ENCODE results near the gene LMBR1.

LMBR1 gene

DNA sequence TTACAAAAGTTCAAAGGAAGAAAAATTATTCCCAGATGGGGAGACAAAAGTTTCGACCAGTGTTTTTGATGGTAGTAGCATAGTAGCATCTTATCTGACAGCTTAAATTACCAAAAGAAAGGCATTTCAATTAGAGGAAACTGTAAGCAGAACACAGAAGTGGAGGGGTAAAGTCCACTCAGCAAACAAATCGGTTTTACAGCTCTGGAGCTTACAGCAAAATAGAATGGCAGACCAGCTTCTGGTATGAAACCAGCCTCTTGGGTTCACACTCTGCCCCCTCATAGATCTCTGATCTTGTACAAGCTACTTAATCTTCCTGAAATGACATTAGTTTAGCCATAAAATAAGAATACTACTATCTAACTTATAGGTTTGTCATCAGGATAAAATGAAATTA, 133.8 kb downstream of the LMBR1 start:
- H3K4me1 Mint-ChIP-seq (ENCODE audit: low read depth) = peaks cover 8% of the 10 kb centered on the region
- peaks cover 81% of the 10 kb centered on the region for H3K36me3 Mint-ChIP-seq (ENCODE audit: low read depth)
- H3K4me3 Mint-ChIP-seq = no peak overlapping the region
- no peak overlapping the region for H3K27ac Mint-ChIP-seq
- H3K9me3 Mint-ChIP-seq = peaks cover 12% of the 10 kb centered on the region
- DNase-seq = no peak
- no peaks in the 10 kb centered on the region for H3K27me3 Mint-ChIP-seq

GRCh38 chr7:156754201-156754600, 138.8 kb downstream of the LMBR1 start:
- peaks cover 10% of the 10 kb centered on the region for H3K4me1 Mint-ChIP-seq (ENCODE audit: low read depth)
- H3K27ac Mint-ChIP-seq = peak overlapping the region; percentile 67
- DNase-seq = no peak
- H3K4me3 Mint-ChIP-seq = no peak overlapping the region
- no peaks in the 10 kb centered on the region for H3K27me3 Mint-ChIP-seq
- no peaks in the 10 kb centered on the region for H3K9me3 Mint-ChIP-seq
- peaks cover 45% of the 10 kb centered on the region for H3K36me3 Mint-ChIP-seq (ENCODE audit: low read depth)

DNA sequence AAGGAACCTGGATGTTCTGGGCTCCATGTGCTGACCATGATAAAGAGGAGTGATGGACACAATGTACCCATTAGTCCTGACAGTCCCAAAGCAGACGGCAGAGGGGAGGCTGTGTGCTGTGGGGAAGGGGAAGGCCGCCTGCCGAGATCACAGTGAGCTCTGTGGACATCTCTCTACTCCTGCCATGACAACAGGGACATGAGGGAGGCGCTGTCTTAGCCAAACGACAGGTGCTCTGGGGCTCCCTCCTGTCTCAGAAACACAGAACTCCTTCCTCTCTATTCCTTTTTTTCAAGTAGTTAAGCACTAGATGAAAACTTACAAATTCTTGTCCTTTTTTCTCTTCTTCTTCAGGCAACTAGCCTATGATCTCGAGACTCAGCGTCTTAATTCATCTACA, 139.4 kb downstream of the LMBR1 start:
- Mint-ChIP-seq H3K36me3 (ENCODE audit: low read depth) (peaks cover 44% of the 10 kb centered on the region), H3K4me3 (no peak overlapping the region), H3K27ac (peak overlapping the region; percentile 67)

DNA sequence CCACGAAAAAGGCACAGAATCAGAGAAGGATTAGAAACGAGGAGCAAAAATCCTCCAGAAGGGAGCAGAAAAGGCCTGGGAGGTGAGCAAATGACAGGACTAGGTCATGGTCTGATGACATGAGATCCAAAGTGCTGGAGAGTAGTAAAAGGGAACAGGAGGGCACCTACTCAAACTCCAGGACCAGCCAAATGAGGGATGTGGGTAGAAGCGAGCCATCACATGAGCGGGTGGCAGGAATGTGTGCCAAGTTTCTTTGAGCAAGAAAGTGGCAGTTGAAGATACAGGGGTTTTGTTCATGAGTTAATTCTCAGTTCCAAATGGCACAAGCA, 139.8 kb downstream of the LMBR1 start:
- no peaks in the 10 kb centered on the region for H3K27me3 Mint-ChIP-seq
- no peak overlapping the region for H3K27ac Mint-ChIP-seq
- peaks cover 40% of the 10 kb centered on the region for H3K36me3 Mint-ChIP-seq (ENCODE audit: low read depth)
- peaks cover 12% of the 10 kb centered on the region for H3K4me1 Mint-ChIP-seq (ENCODE audit: low read depth)
- no peak overlapping the region for H3K4me3 Mint-ChIP-seq
- H3K9me3 Mint-ChIP-seq = no peaks in the 10 kb centered on the region
- no peak for DNase-seq

More for the DNA sequence above, 139.4 kb downstream of the LMBR1 start:
- Mint-ChIP-seq H3K9me3 (no peaks in the 10 kb centered on the region), H3K27me3 (no peaks in the 10 kb centered on the region), H3K4me1 (ENCODE audit: low read depth) (peaks cover 12% of the 10 kb centered on the region)
- no peak for DNase-seq

DNA sequence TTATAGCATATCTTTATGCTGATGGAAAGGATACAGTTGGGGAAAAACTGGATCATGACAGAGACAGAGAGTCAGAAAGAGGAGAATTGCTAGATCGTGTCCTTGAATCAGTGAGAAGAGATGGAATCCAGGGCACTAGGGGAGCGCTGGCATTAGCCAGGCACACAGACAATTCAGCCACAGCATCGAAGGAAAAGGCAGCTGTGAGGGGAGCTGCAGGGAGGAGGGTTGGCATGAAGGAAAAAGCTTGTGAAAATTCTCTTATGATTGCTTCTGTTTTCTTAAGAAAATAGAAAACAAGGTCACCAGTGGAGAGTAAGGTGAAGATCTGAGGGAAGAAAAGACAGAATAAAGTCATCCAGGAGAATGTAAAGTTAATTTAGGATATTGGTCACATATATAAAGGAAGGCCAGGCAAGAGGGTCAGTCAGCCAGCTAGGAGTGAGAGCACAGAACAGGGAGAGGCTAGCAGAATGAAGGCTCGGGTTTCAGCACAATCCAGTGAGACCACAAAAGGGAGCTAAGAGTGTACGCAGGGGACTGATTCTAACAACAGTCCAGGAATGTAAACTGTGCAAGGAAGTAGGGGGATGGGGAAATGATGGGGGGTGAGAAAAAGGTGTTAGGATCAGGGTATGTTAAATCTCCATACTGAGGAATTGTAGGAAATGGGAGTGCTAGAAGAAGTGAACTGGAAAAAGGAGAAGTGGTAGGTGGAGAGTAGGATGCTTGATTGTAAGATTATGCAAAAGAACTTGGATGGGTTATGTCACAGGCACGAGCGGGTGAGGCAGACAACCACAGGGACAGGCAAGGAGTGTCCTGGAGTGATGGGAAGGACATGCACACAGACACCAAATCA, 140.4 kb downstream of the LMBR1 start:
- Mint-ChIP-seq H3K27me3 (no peaks in the 10 kb centered on the region), H3K36me3 (ENCODE audit: low read depth) (peaks cover 34% of the 10 kb centered on the region), H3K4me1 (ENCODE audit: low read depth) (peaks cover 12% of the 10 kb centered on the region), H3K4me3 (no peak overlapping the region), H3K9me3 (no peaks in the 10 kb centered on the region), H3K27ac (no peak overlapping the region)
- DNase-seq = no peak

GRCh38 chr7:156751319-156751718, 141.7 kb downstream of the LMBR1 start:
- peaks cover 24% of the 10 kb centered on the region for H3K36me3 Mint-ChIP-seq (ENCODE audit: low read depth)
- DNase-seq = no peak

DNA sequence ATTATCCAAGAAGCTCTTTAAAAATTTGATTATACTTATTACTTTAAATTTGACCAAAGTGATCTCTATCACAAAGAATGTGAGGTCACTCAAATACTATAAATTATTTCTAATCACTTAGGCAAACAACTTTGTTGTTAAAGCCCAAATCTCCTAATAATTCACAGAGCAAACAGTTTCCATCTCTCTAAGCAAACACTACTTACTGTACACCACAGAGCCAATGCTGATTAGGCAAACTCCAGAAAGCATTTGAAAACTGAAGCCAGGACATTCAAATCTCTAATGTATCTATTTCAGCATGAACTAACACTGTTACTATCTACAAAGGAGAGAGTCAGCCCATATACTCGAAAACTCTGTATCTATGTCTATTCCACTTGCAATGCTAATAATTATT, 145.3 kb downstream of the LMBR1 start:
- no peak overlapping the region for H3K27ac Mint-ChIP-seq
- H3K4me3 Mint-ChIP-seq = no peak overlapping the region
- H3K9me3 Mint-ChIP-seq = no peaks in the 10 kb centered on the region
- no peaks in the 10 kb centered on the region for H3K27me3 Mint-ChIP-seq
- H3K4me1 Mint-ChIP-seq (ENCODE audit: low read depth) = peaks cover 9% of the 10 kb centered on the region
- H3K36me3 Mint-ChIP-seq (ENCODE audit: low read depth) = peaks cover 32% of the 10 kb centered on the region
- DNase-seq = no peak

More at GRCh38 chr7:156751319-156751718, 141.7 kb downstream of the LMBR1 start:
- Mint-ChIP-seq H3K4me1 (ENCODE audit: low read depth) (peaks cover 16% of the 10 kb centered on the region), H3K27me3 (no peaks in the 10 kb centered on the region), H3K27ac (no peak overlapping the region), H3K4me3 (peak overlapping the region; percentile 34), H3K9me3 (no peaks in the 10 kb centered on the region)

DNA sequence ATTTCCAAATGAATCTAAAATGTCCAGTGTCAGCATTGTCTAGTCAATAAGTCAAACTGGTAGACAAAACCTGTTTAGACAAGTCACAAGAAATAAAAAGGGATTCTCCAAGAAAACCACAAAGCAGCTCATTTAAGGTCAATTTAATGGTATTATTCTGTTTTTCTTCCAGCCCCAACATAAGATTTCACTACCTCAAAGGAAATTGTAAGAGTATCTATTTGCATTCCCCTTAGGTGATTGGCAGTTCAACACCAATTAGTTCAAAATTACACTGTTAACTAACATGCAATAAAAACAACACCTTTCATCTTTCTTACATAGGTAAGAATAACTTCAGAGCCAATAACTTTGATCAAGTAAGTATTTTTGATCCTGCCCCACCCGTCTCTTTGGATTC, 146.1 kb downstream of the LMBR1 start:
- Mint-ChIP-seq H3K27me3 (no peaks in the 10 kb centered on the region), H3K4me1 (ENCODE audit: low read depth) (peaks cover 9% of the 10 kb centered on the region), H3K4me3 (no peak overlapping the region), H3K36me3 (ENCODE audit: low read depth) (peaks cover 40% of the 10 kb centered on the region), H3K9me3 (no peaks in the 10 kb centered on the region), H3K27ac (no peak overlapping the region)
- DNase-seq = no peak

GRCh38 chr7:156739596-156739995, 153.4 kb downstream of the LMBR1 start:
- Mint-ChIP-seq H3K27me3 (no peaks in the 10 kb centered on the region), H3K9me3 (peaks cover 16% of the 10 kb centered on the region), H3K36me3 (ENCODE audit: low read depth) (peaks cover 78% of the 10 kb centered on the region), H3K4me1 (ENCODE audit: low read depth) (no peaks in the 10 kb centered on the region), H3K27ac (no peak overlapping the region), H3K4me3 (no peak overlapping the region)
- no peak for DNase-seq

- Mint-ChIP-seq H3K27ac (no peak overlapping the region), H3K9me3 (peaks cover 30% of the 10 kb centered on the region), H3K4me3 (no peak overlapping the region), H3K36me3 (ENCODE audit: low read depth) (peaks cover 83% of the 10 kb centered on the region), H3K4me1 (ENCODE audit: low read depth) (no peaks in the 10 kb centered on the region), H3K27me3 (no peaks in the 10 kb centered on the region)
- DNase-seq = no peak
These were observed 157.1 kb downstream of the LMBR1 start for GRCh38 chr7:156735851-156736250.

DNA sequence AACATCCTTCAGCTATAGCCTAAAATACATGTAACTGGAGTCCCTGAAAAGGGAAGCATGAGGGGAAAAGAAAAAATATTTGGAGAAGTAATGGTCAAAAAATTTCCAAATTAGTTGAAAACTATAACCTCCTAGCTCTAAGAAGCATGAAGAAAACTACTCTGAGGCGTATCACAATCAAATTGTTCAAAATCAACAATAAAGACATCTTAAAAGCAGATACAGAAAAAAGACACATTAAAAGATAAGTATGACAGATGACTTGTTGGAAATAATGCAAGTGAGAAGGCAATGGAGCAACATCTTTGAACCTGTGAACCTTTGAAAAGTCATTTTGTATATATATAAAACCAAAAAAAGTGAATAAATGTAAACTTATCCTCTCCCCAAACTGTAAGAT, 159.3 kb downstream of the LMBR1 start:
- Mint-ChIP-seq H3K36me3 (ENCODE audit: low read depth) (peaks cover 85% of the 10 kb centered on the region), H3K4me3 (no peak overlapping the region), H3K4me1 (ENCODE audit: low read depth) (peaks cover 2% of the 10 kb centered on the region), H3K27ac (no peak overlapping the region), H3K9me3 (peaks cover 30% of the 10 kb centered on the region), H3K27me3 (no peaks in the 10 kb centered on the region)
- DNase-seq = no peak

GRCh38 chr7:156732091-156732625, 160.8 kb downstream of the LMBR1 start:
- DNase-seq = no peak

GRCh38 chr7:156731651-156732050, 161.3 kb downstream of the LMBR1 start:
- Mint-ChIP-seq H3K27ac (no peak overlapping the region), H3K4me3 (no peak overlapping the region), H3K4me1 (ENCODE audit: low read depth) (peaks cover 2% of the 10 kb centered on the region), H3K9me3 (peaks cover 27% of the 10 kb centered on the region), H3K27me3 (no peaks in the 10 kb centered on the region), H3K36me3 (ENCODE audit: low read depth) (peaks cover 85% of the 10 kb centered on the region)
- DNase-seq = no peak

More at GRCh38 chr7:156732091-156732625, 160.8 kb downstream of the LMBR1 start:
- peaks cover 30% of the 10 kb centered on the region for H3K9me3 Mint-ChIP-seq
- H3K27me3 Mint-ChIP-seq = no peaks in the 10 kb centered on the region
- peaks cover 2% of the 10 kb centered on the region for H3K4me1 Mint-ChIP-seq (ENCODE audit: low read depth)
- peaks cover 86% of the 10 kb centered on the region for H3K36me3 Mint-ChIP-seq (ENCODE audit: low read depth)
- no peak overlapping the region for H3K4me3 Mint-ChIP-seq
- no peak overlapping the region for H3K27ac Mint-ChIP-seq

DNA sequence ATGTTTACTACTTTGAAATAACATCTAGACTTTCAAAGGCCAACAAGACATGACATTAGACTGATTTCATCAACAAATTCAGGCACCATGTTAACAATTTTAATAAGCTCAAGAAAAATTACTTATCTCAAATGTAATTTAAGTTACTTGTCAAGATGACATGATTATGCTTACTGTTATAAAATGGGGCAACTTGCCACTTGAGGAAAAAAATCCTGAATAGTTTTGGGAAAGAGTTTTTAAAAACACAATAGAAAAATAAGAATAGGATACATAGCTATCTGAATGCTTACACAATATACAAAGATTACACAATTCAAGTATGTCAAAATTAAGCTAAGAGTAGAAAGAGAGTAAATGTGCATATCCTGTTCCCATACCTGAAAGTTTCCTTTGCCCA, 167.0 kb downstream of the LMBR1 start:
- Mint-ChIP-seq H3K36me3 (ENCODE audit: low read depth) (peaks cover 65% of the 10 kb centered on the region), H3K27me3 (no peaks in the 10 kb centered on the region), H3K27ac (no peak overlapping the region), H3K4me3 (no peak overlapping the region), H3K4me1 (ENCODE audit: low read depth) (peaks cover 8% of the 10 kb centered on the region), H3K9me3 (no peaks in the 10 kb centered on the region)
- no peak for DNase-seq

DNA sequence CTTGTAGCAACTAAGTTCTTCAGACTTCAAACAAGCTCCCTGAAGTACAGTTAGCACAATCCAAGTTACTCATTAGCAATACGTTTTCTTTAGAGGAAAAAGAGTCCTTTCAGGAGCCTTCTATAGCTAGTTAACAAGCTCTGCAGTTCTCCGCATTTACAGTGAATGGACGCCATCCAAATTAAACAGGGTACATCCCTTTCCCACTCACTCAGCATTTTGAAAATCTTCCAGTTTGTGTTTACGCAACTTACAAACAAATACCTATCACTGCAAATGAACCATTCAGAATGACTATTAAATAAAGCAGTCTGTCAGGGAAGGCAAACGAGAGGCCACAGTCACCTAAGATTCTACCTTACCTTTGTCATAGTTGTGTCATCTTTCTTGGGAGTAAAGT, 167.9 kb downstream of the LMBR1 start:
- no peaks in the 10 kb centered on the region for H3K9me3 Mint-ChIP-seq
- H3K27me3 Mint-ChIP-seq = no peaks in the 10 kb centered on the region
- DNase-seq = no peak
- no peak overlapping the region for H3K4me3 Mint-ChIP-seq
- H3K27ac Mint-ChIP-seq = no peak overlapping the region
- peaks cover 8% of the 10 kb centered on the region for H3K4me1 Mint-ChIP-seq (ENCODE audit: low read depth)
- peaks cover 63% of the 10 kb centered on the region for H3K36me3 Mint-ChIP-seq (ENCODE audit: low read depth)

Data from activated T-cell treated with anti-CD3 and anti-CD28 coated beads, Interleukin-2, amount 50 U/mL, for 24 hours (primary cell).